ENCODE measurements around the gene WDR93. TPM values are rescaled to one million over a fixed set of nuclear protein-coding genes. Genes with fewer than 3 reads are reported as not detected.

WDR93 gene
- total and polyA plus RNA-seq, 8 donors = 0.09 to 0.92 (median 0.15) TPM; not detected in 1

DNA sequence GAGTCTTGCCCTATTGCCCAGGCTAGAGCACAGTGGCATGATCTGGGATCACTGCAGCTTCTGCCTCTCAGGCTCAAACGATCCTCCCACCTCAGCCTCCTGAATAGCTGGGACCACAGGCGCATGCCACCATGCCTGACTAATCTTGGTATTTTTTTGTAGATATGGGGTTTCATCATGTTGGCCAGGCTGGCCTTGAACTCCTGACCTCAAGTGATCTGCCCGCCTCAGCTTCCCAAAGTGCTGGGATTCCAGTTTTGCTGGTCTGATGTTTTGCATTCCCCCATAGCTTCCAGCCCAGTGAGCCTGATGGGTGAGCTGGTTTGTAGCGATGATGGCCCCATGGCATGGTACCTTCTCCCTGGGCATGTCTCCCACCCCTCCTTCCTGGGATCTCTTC, 65.1 kb downstream of the WDR93 start:
- 90 to 93% methylated on average over 4 of the region's 4 CpGs for WGBS, 2 donors
- TF ChIP-seq, protein P1, sequence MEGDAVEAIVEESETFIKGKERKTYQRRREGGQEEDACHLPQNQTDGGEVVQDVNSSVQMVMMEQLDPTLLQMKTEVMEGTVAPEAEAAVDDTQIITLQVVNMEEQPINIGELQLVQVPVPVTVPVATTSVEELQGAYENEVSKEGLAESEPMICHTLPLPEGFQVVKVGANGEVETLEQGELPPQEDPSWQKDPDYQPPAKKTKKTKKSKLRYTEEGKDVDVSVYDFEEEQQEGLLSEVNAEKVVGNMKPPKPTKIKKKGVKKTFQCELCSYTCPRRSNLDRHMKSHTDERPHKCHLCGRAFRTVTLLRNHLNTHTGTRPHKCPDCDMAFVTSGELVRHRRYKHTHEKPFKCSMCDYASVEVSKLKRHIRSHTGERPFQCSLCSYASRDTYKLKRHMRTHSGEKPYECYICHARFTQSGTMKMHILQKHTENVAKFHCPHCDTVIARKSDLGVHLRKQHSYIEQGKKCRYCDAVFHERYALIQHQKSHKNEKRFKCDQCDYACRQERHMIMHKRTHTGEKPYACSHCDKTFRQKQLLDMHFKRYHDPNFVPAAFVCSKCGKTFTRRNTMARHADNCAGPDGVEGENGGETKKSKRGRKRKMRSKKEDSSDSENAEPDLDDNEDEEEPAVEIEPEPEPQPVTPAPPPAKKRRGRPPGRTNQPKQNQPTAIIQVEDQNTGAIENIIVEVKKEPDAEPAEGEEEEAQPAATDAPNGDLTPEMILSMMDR (IDR thresholded peaks at IDR 0.05) = no peak
- no peak for ATAC-seq
- DNase-seq = no peak
- peaks cover 13 to 16% (median 16%) of the 10 kb centered on the region in 3 donors for H3K4me1 ChIP-seq
- no peaks in the 10 kb centered on the region for H3K36me3 ChIP-seq
- no peaks in the 10 kb centered on the region for H3K27me3 ChIP-seq
- H3K4me3 ChIP-seq = no peak overlapping the region
- intact Hi-C loops (cut with DNase I) = loop anchor here in 1 of 3 donors (10.0 kb wide), 1 partner anchor 119 kb away; no protein-coding TSS in a partner anchor
- no peaks in the 10 kb centered on the region for H3K9me3 ChIP-seq
- no peak overlapping the region for H3K27ac ChIP-seq
- no peak for FAIRE-seq

DNA sequence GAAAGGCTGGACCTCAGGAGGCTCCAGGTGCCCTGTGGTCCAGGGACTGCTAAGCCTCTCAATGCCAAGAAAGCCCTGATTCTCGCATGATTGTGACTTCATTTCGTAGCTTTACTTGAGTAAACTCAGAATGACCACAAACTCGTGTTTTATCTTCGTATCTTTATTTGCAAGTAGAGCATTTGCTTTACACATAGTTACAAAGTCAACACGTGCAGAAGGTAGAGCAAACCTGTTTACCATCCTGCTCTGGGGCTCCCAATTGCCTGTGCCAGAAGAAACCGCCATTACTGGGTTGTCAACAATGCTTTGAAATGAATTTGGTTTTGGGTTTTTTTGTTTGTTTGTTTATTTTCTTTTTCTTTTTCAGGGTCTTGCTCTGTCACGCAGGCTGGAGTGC, 66.3 kb downstream of the WDR93 start:
- H3K27ac ChIP-seq = no peak overlapping the region
- TF ChIP-seq, protein P1 (IDR thresholded peaks at IDR 0.05) = no peak
- no peaks in the 10 kb centered on the region for H3K36me3 ChIP-seq
- H3K4me3 ChIP-seq = no peak overlapping the region
- WGBS, 2 donors = 32 to 38% methylated on average over 7 of the region's 7 CpGs
- H3K4me1 ChIP-seq = peaks cover 14 to 20% (median 18%) of the 10 kb centered on the region in 3 donors
- peak; percentile 14 to 72 (median 40) for ATAC-seq
- no peaks in the 10 kb centered on the region for H3K9me3 ChIP-seq
- DNase-seq = peak in 2 of 6 donors; percentile 46 to 64
- FAIRE-seq = no peak
- intact Hi-C loops (cut with DNase I) = loop anchor here in 1 of 3 donors (10.0 kb wide), 1 partner anchor 118 kb away; no protein-coding TSS in a partner anchor
- H3K27me3 ChIP-seq = no peaks in the 10 kb centered on the region

DNA sequence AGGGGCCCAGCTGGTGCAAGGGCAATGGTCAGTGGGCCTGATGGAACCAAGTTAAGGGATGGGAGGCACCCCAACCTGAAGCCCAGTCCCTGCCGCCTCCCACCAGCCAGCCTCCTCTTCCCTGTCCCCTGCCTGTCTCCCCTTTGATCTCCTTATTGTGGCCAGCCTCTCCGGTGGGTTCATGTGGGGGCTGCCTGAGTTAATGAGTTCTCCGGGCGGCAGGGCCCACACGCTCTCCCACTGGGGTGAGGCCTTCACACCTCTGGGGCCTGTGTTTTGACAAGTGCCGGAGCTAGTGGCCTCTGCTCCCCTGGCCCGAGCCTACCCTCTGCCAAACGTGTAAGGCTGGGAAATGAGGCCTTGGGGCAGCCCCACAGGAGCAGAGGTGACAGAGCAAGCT, 67.7 kb downstream of the WDR93 start:
- DNase-seq (no peak), ATAC-seq (no peak)
- H3K27ac ChIP-seq = no peak overlapping the region

DNA sequence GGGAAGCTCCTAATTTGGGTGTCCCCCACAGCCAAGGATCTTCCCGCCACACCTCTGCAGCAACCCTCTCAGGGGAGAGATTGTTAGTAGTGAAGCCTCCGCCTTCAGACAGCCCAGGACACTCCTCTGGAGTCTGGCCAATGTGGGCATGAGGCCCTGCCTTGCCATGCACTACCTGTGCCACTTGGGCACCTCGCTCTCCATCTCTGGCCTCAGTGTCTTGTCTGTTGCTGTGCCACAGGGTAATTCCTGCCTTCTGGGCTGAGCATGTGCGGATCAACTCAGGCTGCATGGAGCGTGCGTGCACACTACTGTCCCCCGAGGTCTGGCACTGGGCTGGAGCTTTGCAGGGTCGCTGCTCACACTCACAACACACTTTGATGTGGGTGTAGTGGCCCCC, 68.4 kb downstream of the WDR93 start:
- FAIRE-seq = no peak
- ATAC-seq = no peak
- TF ChIP-seq, protein P1 (IDR thresholded peaks at IDR 0.05) = no peak
- no peaks in the 10 kb centered on the region for H3K9me3 ChIP-seq
- H3K27ac ChIP-seq = no peak overlapping the region
- WGBS, 2 donors = 92 to 93% methylated on average over 8 of the region's 8 CpGs
- H3K4me3 ChIP-seq = no peak overlapping the region
- intact Hi-C loops (cut with DNase I) = loop anchor here in 1 of 3 donors (10.0 kb wide), 1 partner anchor 116 kb away; no protein-coding TSS in a partner anchor
- H3K4me1 ChIP-seq = peaks cover 9 to 24% (median 21%) of the 10 kb centered on the region in 3 donors
- H3K36me3 ChIP-seq = no peaks in the 10 kb centered on the region
- H3K27me3 ChIP-seq = no peaks in the 10 kb centered on the region
- peak in 2 of 6 donors; percentile 36 to 55 for DNase-seq

More for the DNA sequence above, 67.7 kb downstream of the WDR93 start:
- no peak for FAIRE-seq
- peaks cover 9 to 24% (median 21%) of the 10 kb centered on the region in 3 donors for H3K4me1 ChIP-seq
- intact Hi-C loops (cut with DNase I) = loop anchor here in 1 of 3 donors (10.0 kb wide), 1 partner anchor 117 kb away; no protein-coding TSS in a partner anchor
- no peaks in the 10 kb centered on the region for H3K9me3 ChIP-seq
- H3K4me3 ChIP-seq = no peak overlapping the region
- TF ChIP-seq, protein P1 (IDR thresholded peaks at IDR 0.05) = no peak
- no peaks in the 10 kb centered on the region for H3K27me3 ChIP-seq
- 93 to 95% methylated on average over 8 of the region's 8 CpGs for WGBS, 2 donors
- no peaks in the 10 kb centered on the region for H3K36me3 ChIP-seq

DNA sequence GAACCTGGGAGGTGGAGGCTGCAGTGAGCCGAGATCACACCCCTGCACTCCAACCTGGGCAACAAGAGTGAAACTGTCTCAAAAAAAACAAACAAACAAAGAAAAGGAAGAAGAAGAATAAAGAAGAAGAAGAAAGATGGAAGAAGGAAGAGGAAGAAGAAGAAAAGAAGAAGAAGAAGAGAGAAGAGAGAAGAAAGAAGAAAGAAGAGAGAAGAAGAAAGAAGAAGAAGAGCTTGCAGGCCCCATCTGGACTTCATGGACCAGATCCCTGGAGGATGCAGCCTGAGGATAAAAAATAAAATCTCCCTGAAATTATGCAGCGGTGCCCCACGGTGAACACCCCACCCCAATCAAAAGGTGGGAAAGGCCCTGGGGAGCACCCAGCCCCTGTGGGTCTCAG, 69.2 kb downstream of the WDR93 start:
- Histone ChIP-seq H3K36me3 (no peaks in the 10 kb centered on the region), H3K9me3 (no peaks in the 10 kb centered on the region), H3K4me1 (peaks cover 9 to 24% (median 21%) of the 10 kb centered on the region in 3 donors), H3K27me3 (no peaks in the 10 kb centered on the region), H3K27ac (peak overlapping the region in 2 of 4 donors; percentile 82 to 86), H3K4me3 (no peak overlapping the region)
- DNase-seq = no peak
- 89 to 92% methylated on average over 3 of the region's 3 CpGs for WGBS, 2 donors
- ATAC-seq = no peak
- intact Hi-C loops (cut with DNase I) = loop anchor here in 1 of 3 donors (10.0 kb wide), 1 partner anchor 115 kb away; no protein-coding TSS in a partner anchor
- no peak for FAIRE-seq
- TF ChIP-seq, protein P1 (IDR thresholded peaks at IDR 0.05) = no peak
